Colonic mucosa (tissue), 4 donors: ENCODE results near the gene TNIK. TPM values are rescaled to one million over a fixed set of nuclear protein-coding genes. Genes with fewer than 3 reads are reported as not detected.

Experiments
- DNase-seq: peaks from one replicate; pipeline ENCODE4 v3.0.0-alpha.2; 2020
- H3K27ac ChIP-seq: fragments of 200-600 bp; one replicate; pipeline ENCODE4 v1.8.0; 2021
- H3K27me3 ChIP-seq: fragments of 200-600 bp; one replicate; pipeline ENCODE4 v1.8.0; 2021
- H3K36me3 ChIP-seq: fragments of 200-600 bp; one replicate; pipeline ENCODE4 v1.8.0; 2021
- H3K4me1 ChIP-seq: fragments of 200-600 bp; one replicate; pipeline ENCODE4 v1.8.0; 2021; ENCODE audit warnings: mild to moderate bottlenecking
- H3K4me3 ChIP-seq: fragments of 200-600 bp; one replicate; pipeline ENCODE4 v1.8.0; 2021
- H3K9ac ChIP-seq, 2 donors: one replicate each; pipeline ENCODE4 v1.7.0; 2013; ENCODE audit warnings: control low read depth in 2 of 2, low read depth in 2 of 2, low read length in 2 of 2
- H3K9me3 ChIP-seq: fragments of 200-600 bp; one replicate; pipeline ENCODE4 v1.8.0; 2021
- intact Hi-C: fragments of 100-400 bp; cut with DNase I; formaldehyde crosslinking; loops from one replicate; pipeline ENCODE4 v1.14.1; 2022
- total RNA-seq, 2 donors: library from RNA; stranded (reverse); fragmentation: NEBNext Ultra II Directional in 1 of 2; extraction: Animal tissue kit (Norgen Biotek cat#: 25700) in 1 of 2; gene quantifications; one replicate each; pipeline ENCODE4 v1.2.1, GENCODE V29; 2021
- TF ChIP-seq, protein P1 (sequence below): fragments of 200-600 bp; IDR thresholded peaks from one replicate; pipeline ENCODE4 v1.8.0; 2022; ENCODE audit warnings: antibody characterized with exemption, mild to moderate bottlenecking
- donor health status: healthy.
- donor health status: DM: no; HTN: no; CAD: no.
- donor health status: DM: no; HTN: no; CAD: no.

TNIK gene
- total RNA-seq, 2 donors from 2014 or later, result 19.9 to 30.9 TPM

GRCh38 chr3:171168086-171168485, 292.1 kb downstream of the TNIK start:
- Histone ChIP-seq H3K9me3 (no peaks in the 10 kb centered on the region), H3K27me3 (no peaks in the 10 kb centered on the region), H3K9ac (no peak overlapping the region), H3K4me3 (no peak overlapping the region), H3K36me3 (no peaks in the 10 kb centered on the region), H3K4me1 (peaks cover 3% of the 10 kb centered on the region), H3K27ac (no peak overlapping the region)
- peak; percentile 41 for DNase-seq
- TF ChIP-seq, protein P1, sequence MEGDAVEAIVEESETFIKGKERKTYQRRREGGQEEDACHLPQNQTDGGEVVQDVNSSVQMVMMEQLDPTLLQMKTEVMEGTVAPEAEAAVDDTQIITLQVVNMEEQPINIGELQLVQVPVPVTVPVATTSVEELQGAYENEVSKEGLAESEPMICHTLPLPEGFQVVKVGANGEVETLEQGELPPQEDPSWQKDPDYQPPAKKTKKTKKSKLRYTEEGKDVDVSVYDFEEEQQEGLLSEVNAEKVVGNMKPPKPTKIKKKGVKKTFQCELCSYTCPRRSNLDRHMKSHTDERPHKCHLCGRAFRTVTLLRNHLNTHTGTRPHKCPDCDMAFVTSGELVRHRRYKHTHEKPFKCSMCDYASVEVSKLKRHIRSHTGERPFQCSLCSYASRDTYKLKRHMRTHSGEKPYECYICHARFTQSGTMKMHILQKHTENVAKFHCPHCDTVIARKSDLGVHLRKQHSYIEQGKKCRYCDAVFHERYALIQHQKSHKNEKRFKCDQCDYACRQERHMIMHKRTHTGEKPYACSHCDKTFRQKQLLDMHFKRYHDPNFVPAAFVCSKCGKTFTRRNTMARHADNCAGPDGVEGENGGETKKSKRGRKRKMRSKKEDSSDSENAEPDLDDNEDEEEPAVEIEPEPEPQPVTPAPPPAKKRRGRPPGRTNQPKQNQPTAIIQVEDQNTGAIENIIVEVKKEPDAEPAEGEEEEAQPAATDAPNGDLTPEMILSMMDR, result no peak
- intact Hi-C loops, result no loop called here

DNA sequence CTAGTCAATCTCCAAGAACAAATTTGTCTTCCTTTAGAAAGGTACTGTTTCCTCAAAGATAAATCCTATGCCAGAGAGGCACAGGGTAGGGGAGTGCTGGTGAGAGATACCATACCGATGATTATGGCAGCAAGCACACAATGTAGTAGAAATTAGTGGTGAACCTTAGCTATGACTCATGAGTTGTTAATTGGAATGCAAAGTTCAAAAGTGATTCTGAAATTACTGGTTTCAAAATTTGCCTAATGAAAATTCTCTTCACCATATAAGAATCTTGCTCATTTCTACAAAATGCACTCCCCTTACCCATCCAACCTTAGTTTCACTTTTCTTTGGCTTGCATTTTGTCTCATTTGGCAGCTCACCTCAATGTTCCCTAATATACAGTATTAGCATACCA, 294.2 kb downstream of the TNIK start:
- Histone ChIP-seq H3K27ac (no peak overlapping the region), H3K4me3 (no peak overlapping the region), H3K9ac (no peak overlapping the region), H3K9me3 (no peaks in the 10 kb centered on the region), H3K36me3 (no peaks in the 10 kb centered on the region), H3K4me1 (peaks cover 3% of the 10 kb centered on the region), H3K27me3 (no peaks in the 10 kb centered on the region)
- no peak for DNase-seq
- TF ChIP-seq, protein P1, result no peak
- intact Hi-C loops, result no loop called here

DNA sequence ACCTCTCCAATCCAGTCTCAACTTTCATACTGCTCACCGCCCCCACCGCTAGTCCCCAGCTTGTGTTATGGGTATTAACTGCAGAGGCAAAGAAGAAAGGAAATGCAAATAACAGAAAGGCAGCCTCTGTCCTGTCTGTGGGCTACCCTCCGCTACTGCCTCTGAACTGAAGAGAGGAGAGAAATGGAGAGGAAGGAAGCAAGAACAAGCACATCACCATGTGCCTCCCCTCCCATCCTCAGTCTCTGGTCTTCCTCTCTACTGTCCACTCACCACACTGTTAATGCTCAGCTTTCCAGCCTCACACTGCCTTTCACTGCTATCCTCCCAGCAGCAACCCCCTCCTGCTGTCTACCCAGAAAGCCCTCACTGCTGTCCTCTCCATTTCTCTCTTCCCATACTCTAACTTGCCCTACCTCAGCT, 294.7 kb downstream of the TNIK start:
- Histone ChIP-seq H3K9ac (no peak overlapping the region), H3K9me3 (no peaks in the 10 kb centered on the region), H3K27me3 (no peaks in the 10 kb centered on the region), H3K27ac (no peak overlapping the region), H3K4me1 (peaks cover 3% of the 10 kb centered on the region), H3K36me3 (no peaks in the 10 kb centered on the region), H3K4me3 (no peak overlapping the region)
- no peak for DNase-seq
- TF ChIP-seq, protein P1, result no peak
- intact Hi-C loops, result no loop called here

DNA sequence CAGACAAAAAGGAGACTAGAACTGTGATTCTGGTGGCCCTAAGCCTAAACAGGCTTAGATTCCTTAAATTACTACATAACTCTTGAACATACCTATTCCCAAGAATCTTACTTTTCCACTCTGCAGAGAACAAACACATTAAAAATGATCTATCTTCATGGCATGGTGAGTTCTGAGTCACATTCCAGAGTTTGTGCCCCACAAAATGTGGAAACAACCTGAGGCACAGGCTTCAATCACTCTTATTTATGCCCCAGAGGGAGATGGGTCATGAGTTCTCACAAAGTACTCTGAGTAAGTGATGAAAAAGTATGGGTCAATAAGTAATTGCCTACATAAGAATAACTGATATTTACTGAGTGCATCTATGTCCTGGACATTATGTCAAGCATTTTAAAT, 296.1 kb downstream of the TNIK start:
- intact Hi-C loops, result no loop called here
- Histone ChIP-seq H3K9ac (no peak overlapping the region), H3K4me1 (no peaks in the 10 kb centered on the region), H3K9me3 (no peaks in the 10 kb centered on the region), H3K36me3 (no peaks in the 10 kb centered on the region), H3K27ac (no peak overlapping the region), H3K4me3 (no peak overlapping the region), H3K27me3 (no peaks in the 10 kb centered on the region)
- TF ChIP-seq, protein P1, result no peak
- DNase-seq, result no peak

- H3K27ac ChIP-seq, result no peak overlapping the region
- no peaks in the 10 kb centered on the region for H3K36me3 ChIP-seq
- no peak overlapping the region for H3K9ac ChIP-seq
- no peaks in the 10 kb centered on the region for H3K9me3 ChIP-seq
- intact Hi-C loops, result no loop called here
- H3K4me3 ChIP-seq, result no peak overlapping the region
- H3K27me3 ChIP-seq, result no peaks in the 10 kb centered on the region
- TF ChIP-seq, protein P1, result peak; percentile 50
- H3K4me1 ChIP-seq, result no peaks in the 10 kb centered on the region
- DNase-seq, result no peak
These were observed 296.8 kb downstream of the TNIK start for GRCh38 chr3:171163101-171164066.
